Common myeloid progenitor, CD34-positive (primary cell): ENCODE measurements around the gene EFNA5.

Experiments used
- CTCF ChIA-PET: fragments of 350-600 bp; sonication (Branson Sonifier 250); formaldehyde crosslinking; loops from one replicate; lab custom pipeline; 2021; ENCODE audit warnings: antibody characterized with exemption; lab: Charles Lee
- POLR2A ChIA-PET: fragments of 350-600 bp; sonication (Branson Sonifier 250); formaldehyde crosslinking; loops from one replicate; lab custom pipeline; 2021; ENCODE audit warnings: antibody characterized with exemption; lab: Charles Lee
- DNase-seq, 3 donors: peaks; one replicate each; pipeline versions ENCODE4 v3.0.0 to v3.0.0-alpha.2; 2013
- H3K27ac ChIP-seq, 2 experiments: 1 replicate in 1 of 2; 2 replicates in 1 of 2; pipeline ENCODE4 v1.7.0; 2013; ENCODE audit warnings: inconsistent platforms in 2 of 2, low read length in 2 of 2, mild to moderate bottlenecking in 2 of 2, low read depth in 1 of 2, moderate library complexity in 1 of 2; ENCODE audit not compliant: severe bottlenecking in 2 of 2, insufficient read depth in 1 of 2, poor library complexity in 1 of 2
- H3K27me3 ChIP-seq, 5 experiments: replicated peaks in 2 of 5; 1 replicate in 3 of 5; 2 replicates in 2 of 5; pipeline versions ENCODE4 v1.6.1 to v1.7.0; 2013; ENCODE audit warnings: low read length in 4 of 5, mild to moderate bottlenecking in 2 of 5, moderate library complexity in 2 of 5, inconsistent platforms in 1 of 5; ENCODE audit not compliant: insufficient read depth in 5 of 5, control insufficient read depth in 4 of 5
- H3K36me3 ChIP-seq, 4 experiments: 1 replicate in 2 of 4; 2 replicates in 2 of 4; pipeline versions ENCODE4 v1.6.1 to v1.7.0; 2013; ENCODE audit warnings: low read length in 3 of 4, control low read depth in 1 of 4, mild to moderate bottlenecking in 1 of 4; ENCODE audit not compliant: control insufficient read depth in 4 of 4, insufficient read depth in 4 of 4
- H3K4me1 ChIP-seq, 4 experiments: 1 replicate in 3 of 4; 2 replicates in 1 of 4; pipeline versions ENCODE4 v1.6.1 to v1.7.1; 2013; ENCODE audit warnings: low read length in 3 of 4, mild to moderate bottlenecking in 3 of 4, control low read depth in 1 of 4, inconsistent platforms in 1 of 4, moderate library complexity in 1 of 4; ENCODE audit not compliant: control insufficient read depth in 4 of 4, insufficient read depth in 4 of 4; ENCODE audit errors: control extremely low read depth in 1 of 4
- H3K4me3 ChIP-seq, 7 experiments: 1 replicate in 4 of 7; 2 replicates in 3 of 7; pipeline versions ENCODE4 v1.5.1 to v1.7.0; 2013; ENCODE audit warnings: mild to moderate bottlenecking in 7 of 7, low read length in 6 of 7, moderate library complexity in 6 of 7, inconsistent platforms in 2 of 7, low read depth in 2 of 7, control low read depth in 1 of 7; ENCODE audit not compliant: insufficient read depth in 4 of 7, control insufficient read depth in 1 of 7; ENCODE audit errors: extremely low read depth in 1 of 7
- H3K9me3 ChIP-seq, 5 experiments: 1 replicate in 4 of 5; 2 replicates in 1 of 5; pipeline versions ENCODE4 v1.6.1 to v1.7.1; 2013; ENCODE audit warnings: low read length in 4 of 5, mild to moderate bottlenecking in 2 of 5, inconsistent platforms in 1 of 5, low read depth in 1 of 5, moderate library complexity in 1 of 5; ENCODE audit not compliant: control insufficient read depth in 4 of 5, insufficient read depth in 2 of 5; ENCODE audit errors: control extremely low read depth in 1 of 5
- WGBS: methylation state at CpG from one replicate; pipeline ENCODE4 v1.1.5; 2013; ENCODE audit not compliant: insufficient coverage; 5-methylcytosine and 5-hydroxymethylcytosine counted together

EFNA5 gene

DNA sequence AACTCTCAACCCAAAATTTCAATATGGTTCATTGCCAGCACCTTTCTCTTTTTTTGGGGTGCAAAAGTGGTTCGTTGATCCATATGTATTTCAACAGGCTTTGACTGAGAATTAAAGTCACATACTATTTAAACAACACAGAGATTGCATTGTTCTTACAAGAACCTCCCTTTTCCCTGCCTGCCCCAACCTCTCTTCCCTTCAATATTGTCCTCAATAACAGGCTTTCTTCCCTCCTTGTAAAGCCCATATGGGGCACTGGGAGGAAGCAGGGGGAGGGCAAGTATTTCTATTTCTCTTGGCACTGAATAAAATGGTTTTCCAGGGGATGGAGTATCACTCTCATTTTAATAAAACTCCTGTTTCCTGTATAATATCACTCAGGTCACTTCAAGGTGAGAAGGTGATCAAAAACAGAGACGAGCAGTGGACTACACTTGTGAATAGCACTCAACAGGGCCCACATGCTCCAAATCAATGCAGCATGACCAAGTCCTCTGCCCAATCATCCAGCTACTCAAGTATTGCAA lies 65.1 kb downstream of the EFNA5 start:
- CTCF ChIA-PET = no interaction called here

GRCh38 chr5:107604990-107605389 lies 65.7 kb downstream of the EFNA5 start:
- H3K4me3 ChIP-seq = no peak overlapping the region
- H3K27ac ChIP-seq = no peak overlapping the region
- ChIA-PET CTCF (no interaction called here), POLR2A (no interaction called here)
- H3K36me3 ChIP-seq = no peaks in the 10 kb centered on the region
- no peaks in the 10 kb centered on the region for H3K9me3 ChIP-seq
- peaks cover 6 to 16% (median 12%) of the 10 kb centered on the region in 4 experiments for H3K4me1 ChIP-seq
- WGBS = 0% methylated on average over 1 of the region's 3 CpGs
- no peaks in the 10 kb centered on the region for H3K27me3 ChIP-seq
- peak in 2 of 3 donors; percentile 67 to 74 for DNase-seq

More for the DNA sequence above, 65.1 kb downstream of the EFNA5 start:
- Histone ChIP-seq H3K27ac (no peak overlapping the region), H3K9me3 (no peaks in the 10 kb centered on the region), H3K27me3 (no peaks in the 10 kb centered on the region), H3K4me1 (peaks cover 6 to 16% (median 12%) of the 10 kb centered on the region in 4 experiments), H3K36me3 (no peaks in the 10 kb centered on the region), H3K4me3 (no peak overlapping the region)
- POLR2A ChIA-PET = no interaction called here
- no peak for DNase-seq
- 93% methylated on average over 1 of the region's 2 CpGs for WGBS

DNA sequence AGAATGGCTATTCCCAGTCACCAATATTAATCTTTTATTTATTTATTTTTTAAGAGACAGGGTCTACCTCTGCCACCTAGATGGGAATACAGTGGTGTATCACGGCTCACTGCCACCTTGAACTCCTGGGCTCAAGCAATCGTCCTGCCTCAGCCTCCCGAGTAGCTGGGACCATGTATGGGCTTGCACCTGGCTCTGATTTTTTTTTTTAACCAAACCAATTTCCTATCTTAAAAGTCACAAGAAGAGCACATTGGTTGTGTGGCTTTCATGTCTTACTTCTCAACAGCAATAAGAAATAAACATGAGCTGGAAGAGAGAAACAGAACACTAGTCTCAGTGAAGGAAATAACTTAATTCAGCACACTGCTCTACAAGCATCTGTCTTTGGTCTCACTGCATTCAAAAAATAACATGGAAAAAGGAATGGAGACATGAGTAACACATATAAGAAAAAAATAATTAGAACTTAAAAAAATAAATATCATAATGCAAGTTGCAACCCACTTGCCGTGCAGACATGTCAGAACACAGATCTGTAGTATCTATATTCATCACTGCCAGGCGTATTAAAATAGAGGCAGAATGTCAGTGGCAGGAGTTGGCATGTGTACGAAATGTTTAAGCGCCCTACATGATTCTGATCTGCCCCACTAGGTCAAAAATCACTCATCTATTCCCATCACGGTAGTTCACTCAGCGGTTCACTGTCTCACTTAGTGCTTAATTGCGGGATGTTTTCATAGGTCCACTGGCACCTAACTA lies 66.4 kb downstream of the EFNA5 start:
- Histone ChIP-seq H3K4me3 (no peak overlapping the region), H3K4me1 (peaks cover 6 to 16% (median 12%) of the 10 kb centered on the region in 4 experiments), H3K27me3 (no peaks in the 10 kb centered on the region), H3K27ac (no peak overlapping the region), H3K9me3 (no peaks in the 10 kb centered on the region), H3K36me3 (no peaks in the 10 kb centered on the region)
- CTCF ChIA-PET = interaction anchor here (0.9 kb wide), 1 partner anchor 13 kb away, joined by 3 read pairs; no protein-coding TSS in a partner anchor
- DNase-seq = no peak
- POLR2A ChIA-PET = no interaction called here
- WGBS = 98% methylated on average over 8 of the region's 10 CpGs

DNA sequence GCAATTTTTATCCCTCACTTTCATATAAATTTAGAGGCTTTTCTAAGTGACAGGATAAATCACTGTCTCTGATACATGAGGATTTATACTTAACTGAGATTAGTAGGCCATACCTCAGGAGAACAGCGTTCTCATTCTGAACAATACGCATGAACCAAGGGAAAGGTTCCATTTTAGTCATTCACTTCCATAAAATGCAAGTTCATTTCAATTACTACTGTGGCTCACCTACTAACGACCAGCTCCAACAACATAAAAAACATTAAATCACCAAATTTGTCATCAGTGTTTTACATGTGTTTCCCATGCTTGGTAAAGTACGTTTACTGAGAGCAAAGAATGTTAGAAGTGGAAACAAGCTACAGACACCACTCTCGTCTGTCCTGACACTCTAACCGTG lies 67.4 kb downstream of the EFNA5 start:
- Histone ChIP-seq H3K9me3 (no peaks in the 10 kb centered on the region), H3K4me1 (peaks cover 6 to 16% (median 12%) of the 10 kb centered on the region in 4 experiments), H3K27ac (no peak overlapping the region), H3K36me3 (no peaks in the 10 kb centered on the region), H3K4me3 (no peak overlapping the region), H3K27me3 (no peaks in the 10 kb centered on the region)
- CTCF ChIA-PET = interaction anchor here (0.9 to 1.5 kb wide), 2 partner anchors 13 to 14 kb away, joined by 3 read pairs; no protein-coding TSS in a partner anchor
- 88% methylated on average over 5 of the region's 6 CpGs for WGBS
- POLR2A ChIA-PET = no interaction called here
- DNase-seq = no peak

DNA sequence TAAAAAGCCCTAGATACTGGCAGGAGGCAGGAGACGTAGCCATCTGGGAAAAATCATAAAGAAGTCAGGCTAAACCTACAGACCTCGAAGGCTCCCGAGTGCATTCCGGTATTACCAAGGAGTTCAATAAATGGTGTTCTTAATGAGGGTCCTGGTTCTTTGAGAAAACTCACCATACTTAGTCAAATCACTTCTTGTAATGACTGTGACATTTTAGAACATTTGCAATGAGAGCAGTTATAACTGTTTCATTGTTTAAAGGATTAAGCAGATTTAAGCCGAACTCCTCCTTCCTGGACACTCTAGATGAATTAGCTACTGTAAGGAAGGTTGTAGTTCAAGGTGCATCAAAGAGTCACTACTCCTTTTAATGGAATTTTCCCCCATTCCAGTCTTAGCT lies 67.8 kb downstream of the EFNA5 start:
- Histone ChIP-seq H3K36me3 (no peaks in the 10 kb centered on the region), H3K4me3 (no peak overlapping the region), H3K4me1 (peaks cover 6 to 16% (median 12%) of the 10 kb centered on the region in 4 experiments), H3K27ac (no peak overlapping the region), H3K27me3 (no peaks in the 10 kb centered on the region), H3K9me3 (no peaks in the 10 kb centered on the region)
- WGBS = 100% methylated on average over 4 of the region's 5 CpGs
- no peak for DNase-seq
- POLR2A ChIA-PET = no interaction called here
- CTCF ChIA-PET = interaction anchor here (1.5 kb wide), 1 partner anchor 13 kb away, joined by 3 read pairs; no protein-coding TSS in a partner anchor

GRCh38 chr5:107601076-107601475 lies 69.7 kb downstream of the EFNA5 start:
- Histone ChIP-seq H3K36me3 (no peaks in the 10 kb centered on the region), H3K27ac (no peak overlapping the region), H3K4me3 (no peak overlapping the region), H3K4me1 (peaks cover 6 to 16% (median 12%) of the 10 kb centered on the region in 4 experiments), H3K27me3 (no peaks in the 10 kb centered on the region), H3K9me3 (no peaks in the 10 kb centered on the region)
- no peak for DNase-seq
- ChIA-PET CTCF (no interaction called here), POLR2A (no interaction called here)
- WGBS = 78% methylated on average over 5 of the region's 6 CpGs

DNA sequence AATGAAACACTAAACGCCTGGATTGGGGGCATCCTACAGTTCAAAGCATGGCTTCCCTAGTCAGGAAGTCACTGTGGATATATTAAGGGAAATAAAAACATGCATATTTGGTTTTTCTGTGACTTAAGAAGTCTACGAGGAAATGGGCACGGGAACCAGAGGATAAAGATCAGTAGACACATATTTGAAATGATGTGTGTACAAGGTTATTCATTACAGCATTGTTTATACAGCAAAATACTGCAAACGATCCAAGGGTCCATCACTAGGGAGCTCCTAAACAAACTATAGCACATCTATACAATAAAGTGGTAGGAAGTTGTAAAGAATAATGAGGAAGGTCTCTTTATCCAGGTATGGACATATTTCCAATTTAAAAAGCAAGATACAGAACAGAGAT lies 71.8 kb downstream of the EFNA5 start:
- Histone ChIP-seq H3K4me3 (no peak overlapping the region), H3K27me3 (no peaks in the 10 kb centered on the region), H3K4me1 (no peaks in the 10 kb centered on the region), H3K36me3 (no peaks in the 10 kb centered on the region), H3K9me3 (no peaks in the 10 kb centered on the region), H3K27ac (no peak overlapping the region)
- ChIA-PET CTCF (no interaction called here), POLR2A (no interaction called here)
- WGBS = 100% methylated on average over 1 of the region's 4 CpGs
- no peak for DNase-seq
